ENCODE data around the gene SH3BP4.
"Not testable (repeated sequence)": the region's sequence is repeated elsewhere in the genome, so short reads cannot be mapped to it uniquely, and the experiment has no call there.

Gene SH3BP4

DNA sequence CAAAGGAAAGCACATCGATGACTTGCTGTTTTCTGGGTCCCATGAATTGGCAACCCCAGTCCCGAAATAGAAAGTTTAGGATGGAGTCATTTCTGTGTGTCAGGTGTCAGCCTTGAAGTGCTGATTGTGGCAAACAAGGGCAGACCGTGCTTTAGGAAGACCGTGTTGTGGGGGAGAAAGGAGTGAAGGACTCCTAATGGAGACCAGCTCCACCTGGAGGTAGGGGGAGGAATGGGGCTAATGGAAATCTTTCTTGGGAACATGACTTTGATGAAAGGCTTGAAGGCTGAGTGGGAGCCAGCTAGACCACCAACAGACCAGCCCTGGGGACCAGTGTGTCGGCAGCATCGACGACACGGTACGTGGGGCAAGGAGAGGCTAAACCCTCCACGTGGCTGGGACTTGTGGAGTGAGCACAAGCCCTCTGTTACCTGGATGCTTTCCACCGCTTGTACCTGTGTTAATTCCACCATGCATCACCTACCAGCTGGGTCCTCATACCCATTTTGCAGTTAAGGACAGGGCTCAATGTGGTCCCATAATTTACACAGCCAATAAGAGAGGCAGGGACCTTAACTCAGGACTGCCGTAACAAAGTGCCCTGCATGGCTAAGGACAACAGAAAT lies 104.2 kb downstream of the SH3BP4 start:
- in situ Hi-C loops (cut with HindIII; ENCODE audit: low pct_ligation_motif_present, low pct_unique_long_range_greater_than_20kb, low sequenced_read_pairs), result no loop called here
- DNase-seq, result peak; percentile 56

DNA sequence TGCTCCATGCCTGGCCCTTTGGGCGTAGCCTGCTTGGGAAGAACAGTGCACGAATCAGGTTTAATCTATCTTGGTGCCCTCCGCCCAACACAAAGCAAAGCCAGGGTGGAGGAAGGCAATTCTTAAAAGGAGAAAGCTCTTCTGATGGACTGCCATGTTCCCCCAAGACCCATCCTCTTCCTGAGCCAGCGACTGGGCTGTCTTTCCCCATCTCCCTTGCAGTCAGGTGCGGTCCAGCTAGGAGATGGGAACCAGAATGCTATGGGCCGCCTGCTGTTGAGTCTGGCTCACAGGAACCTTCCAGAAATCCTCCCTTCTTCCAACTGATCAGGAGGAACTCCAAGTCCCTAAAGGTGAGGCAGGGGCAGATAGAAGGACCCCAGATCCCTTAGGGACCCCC lies 105.0 kb downstream of the SH3BP4 start:
- DNase-seq, result no peak
- in situ Hi-C loops (cut with HindIII; ENCODE audit: low pct_ligation_motif_present, low pct_unique_long_range_greater_than_20kb, low sequenced_read_pairs), result no loop called here

DNA sequence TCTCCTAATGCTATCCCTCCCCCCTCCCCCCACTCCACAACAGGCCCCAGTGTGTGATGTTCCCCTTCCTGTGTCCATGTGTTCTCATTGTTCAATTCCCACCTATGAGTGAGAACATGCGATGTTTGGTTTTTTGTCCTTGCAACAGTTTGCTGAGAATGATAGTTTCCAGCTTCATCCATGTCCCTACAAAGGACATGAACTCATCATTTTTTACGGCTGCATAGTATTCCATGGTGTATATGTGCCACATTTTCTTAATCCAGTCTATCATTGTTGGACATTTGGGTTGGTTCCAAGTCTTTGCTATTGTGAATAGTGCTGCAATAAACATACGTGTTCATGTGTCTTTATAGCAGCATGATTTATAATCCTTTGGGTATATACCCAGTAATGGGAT lies 105.8 kb downstream of the SH3BP4 start:
- in situ Hi-C loops (cut with HindIII; ENCODE audit: low pct_ligation_motif_present, low pct_unique_long_range_greater_than_20kb, low sequenced_read_pairs); DNase-seq: not testable (repeated sequence)

DNA sequence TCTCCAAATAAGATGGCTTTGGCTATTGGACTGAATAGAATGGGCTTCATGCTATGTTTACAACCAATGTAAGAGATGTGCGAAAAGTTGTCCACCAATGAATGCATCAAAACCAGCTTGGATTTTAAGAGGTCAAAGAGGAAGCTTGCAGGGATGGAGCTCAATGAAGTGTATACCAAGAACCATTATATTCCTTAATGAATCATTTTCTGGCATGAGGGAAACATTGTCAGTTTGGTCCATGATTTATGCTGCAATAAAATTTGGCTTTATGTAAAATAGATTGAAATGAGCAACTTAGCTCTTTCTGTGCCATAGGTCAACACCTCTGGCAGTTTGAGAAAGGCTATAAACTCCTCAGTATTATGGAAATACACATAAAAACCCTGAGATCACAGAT lies 107.3 kb downstream of the SH3BP4 start:
- no peak for DNase-seq
- in situ Hi-C loops (cut with HindIII; ENCODE audit: low pct_ligation_motif_present, low pct_unique_long_range_greater_than_20kb, low sequenced_read_pairs), result no loop called here

DNA sequence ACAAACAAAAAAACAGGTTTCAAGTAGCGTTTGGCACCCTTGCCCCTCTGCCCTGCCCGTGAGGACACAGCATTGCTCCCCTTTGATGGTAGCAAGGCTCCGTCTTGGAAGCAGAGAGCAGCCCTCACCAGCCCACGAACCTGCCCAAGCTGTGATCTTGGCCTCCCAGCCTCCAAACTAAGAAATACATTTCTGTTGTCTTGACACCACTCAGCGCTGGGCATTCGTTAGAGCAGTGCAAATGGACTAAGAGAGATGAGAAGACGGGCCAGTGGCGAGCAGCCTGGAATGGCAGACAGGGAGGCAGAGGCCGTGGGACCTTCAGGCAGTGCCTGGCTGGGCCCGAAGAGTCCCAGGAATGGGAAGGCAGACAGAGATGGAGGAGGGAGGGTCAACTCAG lies 109.8 kb downstream of the SH3BP4 start:
- in situ Hi-C loops (cut with HindIII; ENCODE audit: low pct_ligation_motif_present, low pct_unique_long_range_greater_than_20kb, low sequenced_read_pairs), result no loop called here
- no peak for DNase-seq

DNA sequence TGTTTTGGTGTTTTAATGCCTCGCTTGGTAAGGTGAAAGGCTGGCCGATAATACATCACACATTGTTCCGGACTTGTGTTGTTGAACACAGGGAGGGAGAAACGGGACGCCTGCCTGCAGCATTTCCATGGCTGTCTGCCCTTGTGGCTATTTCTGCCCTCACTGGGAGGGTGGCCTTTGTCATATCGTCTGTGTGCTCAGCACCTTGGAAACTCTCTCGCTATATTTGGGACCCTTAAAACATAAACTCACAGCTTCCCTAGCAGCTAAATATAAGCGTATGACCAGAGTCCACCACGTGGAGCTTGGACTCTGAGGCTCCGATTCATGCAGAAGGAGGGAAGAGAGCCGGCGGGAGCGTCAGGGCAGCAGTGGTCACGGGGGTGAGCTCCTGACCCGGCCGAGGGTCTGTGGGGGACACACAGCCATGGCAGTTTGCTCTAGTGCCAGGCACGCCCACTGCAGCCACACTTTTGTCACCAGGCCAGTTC lies 111.7 kb downstream of the SH3BP4 start:
- no peak for DNase-seq
- in situ Hi-C loops (cut with HindIII; ENCODE audit: low pct_ligation_motif_present, low pct_unique_long_range_greater_than_20kb, low sequenced_read_pairs), result no loop called here

DNA sequence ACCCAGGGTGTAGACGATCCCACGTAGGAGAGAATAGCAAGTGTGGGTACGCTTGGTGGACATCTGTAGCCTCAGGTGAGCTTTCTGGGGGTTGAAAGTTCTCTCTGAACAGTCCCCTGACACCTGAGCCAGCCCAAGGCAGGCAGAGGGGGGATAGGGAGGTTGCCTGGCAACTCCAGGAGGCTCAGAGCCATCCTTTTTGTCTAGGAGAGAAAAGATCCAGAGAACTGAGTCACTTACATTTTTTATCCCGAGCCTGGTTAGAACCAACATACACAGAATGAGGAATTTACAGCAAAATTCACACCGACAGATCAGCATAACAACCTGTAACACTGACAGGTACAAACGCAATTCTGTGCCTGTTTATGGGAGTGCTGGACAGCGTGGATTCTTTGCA lies 113.2 kb downstream of the SH3BP4 start:
- no peak for DNase-seq
- in situ Hi-C loops (cut with HindIII; ENCODE audit: low pct_ligation_motif_present, low pct_unique_long_range_greater_than_20kb, low sequenced_read_pairs), result no loop called here

DNA sequence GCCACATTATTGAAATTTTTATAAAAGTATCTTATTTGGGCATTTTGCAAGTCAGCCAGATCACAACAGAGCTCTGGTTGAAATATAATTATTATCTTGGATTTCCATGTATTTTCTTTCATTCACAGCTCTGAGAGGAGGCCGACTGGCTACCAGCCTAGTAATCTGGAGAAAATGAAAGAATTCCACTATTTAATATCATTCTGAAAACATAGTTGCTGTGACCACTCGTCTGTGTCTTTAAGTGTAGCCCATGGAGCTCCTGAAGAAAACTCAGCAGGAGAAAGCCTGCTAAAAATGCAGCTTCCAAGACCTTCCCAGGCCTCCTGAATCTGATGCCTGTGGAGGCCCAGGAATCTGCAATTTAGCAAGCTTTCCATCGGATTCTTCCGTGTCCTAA lies 114.7 kb downstream of the SH3BP4 start:
- DNase-seq, result no peak
- in situ Hi-C loops (cut with HindIII; ENCODE audit: low pct_ligation_motif_present, low pct_unique_long_range_greater_than_20kb, low sequenced_read_pairs), result no loop called here

DNA sequence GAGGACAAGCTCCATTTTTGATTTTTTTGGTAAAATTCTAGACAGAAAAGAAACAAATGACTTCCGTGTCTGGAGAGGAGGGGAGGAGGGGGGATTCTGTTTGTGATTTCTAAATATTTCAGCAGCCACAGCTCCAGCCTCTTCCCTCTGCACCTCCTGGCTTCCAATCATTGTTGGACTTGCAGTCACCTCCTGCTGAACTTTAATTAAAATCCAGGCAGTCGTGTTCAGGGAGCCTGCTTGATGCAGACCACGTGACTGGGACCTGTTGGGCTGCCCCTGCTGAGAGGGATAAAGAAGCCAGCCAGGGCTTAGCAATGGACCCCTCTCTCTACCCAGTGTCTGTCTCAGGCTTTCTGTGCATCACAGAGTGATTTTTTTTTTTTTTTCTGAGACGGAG lies 115.1 kb downstream of the SH3BP4 start:
- in situ Hi-C loops (cut with HindIII; ENCODE audit: low pct_ligation_motif_present, low pct_unique_long_range_greater_than_20kb, low sequenced_read_pairs), result no loop called here
- no peak for DNase-seq

DNA sequence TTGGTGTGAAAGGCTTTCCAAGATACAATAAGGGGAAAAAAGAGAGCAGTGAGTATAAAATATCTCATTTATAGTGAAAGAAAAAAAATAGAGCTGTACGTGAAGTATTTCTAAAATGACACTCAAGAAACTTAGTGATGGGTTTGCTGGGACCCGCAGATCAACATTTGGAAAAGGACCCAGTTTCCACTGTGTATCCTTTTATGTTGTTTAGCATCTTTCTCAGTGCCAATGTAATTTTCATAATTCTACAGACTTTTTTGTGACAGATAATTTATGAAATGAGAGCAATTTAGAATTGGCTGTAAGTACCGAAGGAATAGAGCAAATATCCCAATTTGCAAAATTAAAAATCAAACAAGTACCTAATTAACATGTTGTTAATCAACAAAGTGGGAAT lies 116.9 kb downstream of the SH3BP4 start:
- no peak for DNase-seq
- in situ Hi-C loops (cut with HindIII; ENCODE audit: low pct_ligation_motif_present, low pct_unique_long_range_greater_than_20kb, low sequenced_read_pairs), result no loop called here

DNA sequence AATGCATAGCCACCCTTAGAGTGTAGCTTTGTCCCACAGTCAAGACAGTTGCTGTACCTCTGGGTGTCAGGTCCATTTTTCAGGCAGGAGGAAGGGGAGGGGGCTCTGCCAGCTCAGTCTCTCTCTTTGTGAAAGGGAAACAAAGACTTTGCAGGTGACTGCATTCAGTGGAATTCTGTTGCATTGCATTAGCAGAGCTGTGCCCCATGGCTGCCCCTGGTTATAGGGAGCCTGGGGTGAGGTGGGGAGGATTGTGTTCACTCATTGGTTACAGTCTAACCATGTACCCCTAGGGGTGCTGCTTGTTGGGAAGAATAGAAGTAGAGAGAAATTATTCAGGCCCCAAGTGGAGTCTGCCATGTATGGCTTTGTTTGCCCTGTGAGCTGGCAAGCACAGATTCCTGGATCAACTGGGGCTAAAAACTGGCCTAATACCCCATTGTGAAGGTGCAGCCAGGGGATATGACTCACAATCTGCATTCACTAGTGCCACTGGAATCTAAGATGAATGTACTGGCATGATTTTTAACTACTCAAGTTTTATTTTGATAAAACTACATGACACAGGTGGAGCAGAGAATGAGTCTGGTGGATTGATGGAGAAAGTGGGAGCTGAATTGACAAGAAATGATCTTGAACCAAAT lies 118.4 kb downstream of the SH3BP4 start:
- in situ Hi-C loops (cut with HindIII; ENCODE audit: low pct_ligation_motif_present, low pct_unique_long_range_greater_than_20kb, low sequenced_read_pairs), result no loop called here
- peak; percentile 35 for DNase-seq

DNA sequence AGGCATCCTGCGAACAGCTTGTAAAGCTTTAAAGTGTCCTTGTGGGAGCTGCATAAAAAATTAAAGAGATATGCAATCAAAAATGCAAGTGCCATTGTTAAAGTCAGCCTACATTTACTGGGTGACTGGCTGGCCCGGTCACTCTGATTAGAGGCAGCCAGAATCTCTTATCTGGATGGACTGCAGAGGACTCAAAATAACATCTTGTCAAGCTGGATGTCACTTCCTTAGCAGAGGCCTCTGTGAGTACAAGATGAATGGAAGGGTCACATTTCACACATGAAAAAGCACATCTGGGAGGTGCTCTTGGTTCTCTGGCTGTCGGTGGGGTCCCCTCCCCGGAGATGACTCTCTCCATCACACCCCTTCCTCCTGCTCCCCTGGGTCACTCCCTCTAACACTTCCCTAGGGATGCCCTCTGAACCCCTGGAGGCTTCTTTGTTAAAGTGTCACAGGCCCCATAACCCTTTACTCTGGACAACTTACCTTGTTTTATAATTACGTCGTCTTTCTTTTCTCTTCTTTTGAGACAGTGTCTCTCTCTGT lies 122.1 kb downstream of the SH3BP4 start:
- in situ Hi-C loops (cut with HindIII; ENCODE audit: low pct_ligation_motif_present, low pct_unique_long_range_greater_than_20kb, low sequenced_read_pairs), result no loop called here

DNA sequence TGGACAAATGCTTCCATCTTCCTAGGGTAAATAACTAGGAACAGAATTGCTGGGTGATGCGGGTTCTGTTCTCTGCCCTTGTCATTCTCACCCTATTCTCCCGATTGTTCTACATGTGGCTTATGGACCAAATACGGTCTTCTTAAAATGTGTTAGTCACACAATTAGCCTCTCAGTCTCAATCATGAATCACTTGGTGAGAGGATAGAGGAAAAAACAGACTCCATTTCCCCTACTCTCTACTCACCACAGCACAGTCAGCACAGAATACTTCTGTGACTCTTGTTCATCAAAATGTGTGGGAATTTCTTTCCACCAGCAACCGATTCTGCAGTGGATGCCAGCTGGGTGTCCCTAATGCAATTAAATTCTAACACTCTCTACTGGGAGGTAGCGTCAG lies 125.2 kb downstream of the SH3BP4 start:
- in situ Hi-C loops (cut with HindIII; ENCODE audit: low pct_ligation_motif_present, low pct_unique_long_range_greater_than_20kb, low sequenced_read_pairs), result no loop called here

More for the DNA sequence above, 122.1 kb downstream of the SH3BP4 start:
- no peak for DNase-seq

DNA sequence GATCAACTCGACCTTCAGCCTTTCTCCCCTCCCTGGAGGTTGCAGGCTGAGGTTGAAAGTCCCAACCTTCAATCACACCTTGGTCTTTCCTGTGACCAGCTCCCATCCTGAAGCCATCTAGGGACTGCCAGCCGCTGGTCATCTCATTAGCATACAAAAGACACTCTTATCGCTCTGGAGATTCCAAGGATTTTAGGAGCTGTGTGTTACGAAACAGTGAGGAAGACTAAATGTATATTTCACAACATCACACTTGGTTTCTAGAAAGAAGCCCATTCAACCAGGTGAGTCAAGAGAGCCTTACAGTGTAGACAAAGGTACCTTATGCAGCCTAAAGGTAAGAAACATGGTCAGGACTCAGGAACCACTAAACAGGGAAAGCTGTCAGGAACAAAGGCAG lies 126.4 kb downstream of the SH3BP4 start:
- in situ Hi-C loops (cut with HindIII; ENCODE audit: low pct_ligation_motif_present, low pct_unique_long_range_greater_than_20kb, low sequenced_read_pairs), result no loop called here
- DNase-seq, result no peak

More for the DNA sequence above, 125.2 kb downstream of the SH3BP4 start:
- no peak for DNase-seq

DNA sequence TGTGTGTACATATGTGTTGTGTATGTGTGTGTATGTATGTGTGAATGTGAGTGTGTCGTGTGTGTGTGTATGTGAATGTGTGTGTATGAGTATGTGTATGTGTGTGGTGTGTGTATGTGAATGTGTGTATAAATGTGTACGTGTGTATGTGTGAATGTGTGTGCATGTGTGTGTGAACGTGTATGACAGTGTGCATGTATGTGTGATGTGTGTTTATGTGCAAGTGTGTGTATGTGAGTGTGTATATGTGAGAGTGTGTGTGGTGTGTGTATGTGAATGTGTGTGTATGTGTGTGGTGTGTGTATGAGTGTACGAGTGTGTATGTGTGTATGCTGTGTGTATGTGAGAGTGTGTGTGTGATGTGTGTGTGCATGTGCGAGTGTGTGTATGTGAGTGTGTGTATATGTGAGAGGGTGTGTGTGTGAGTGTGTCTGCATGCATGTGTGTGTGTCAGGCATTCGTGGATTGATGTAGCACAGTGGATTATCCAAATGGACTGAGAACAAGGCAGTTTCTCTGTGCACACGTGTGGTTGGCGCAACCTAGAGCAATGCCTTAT lies 127.2 kb downstream of the SH3BP4 start:
- in situ Hi-C loops (cut with HindIII; ENCODE audit: low pct_ligation_motif_present, low pct_unique_long_range_greater_than_20kb, low sequenced_read_pairs), result no loop called here
- DNase-seq, result no peak

DNA sequence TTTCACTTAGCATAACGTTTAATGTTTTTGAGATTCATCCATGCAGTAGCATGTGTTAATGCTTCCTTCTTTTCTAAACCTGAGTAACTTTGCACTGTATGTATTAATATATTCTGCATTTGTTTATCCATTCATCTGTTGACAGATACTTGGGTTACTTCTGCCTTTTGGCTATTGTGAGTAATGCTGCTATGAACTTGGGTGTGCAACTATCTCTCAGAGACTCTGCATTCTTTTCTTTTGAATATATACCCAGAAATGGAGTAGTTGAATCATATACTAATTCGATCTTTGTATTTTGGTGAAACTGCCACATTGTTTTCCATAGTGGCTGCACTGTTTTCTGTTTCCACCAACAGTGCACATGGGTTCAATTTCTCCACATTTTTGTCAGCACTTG lies 128.3 kb downstream of the SH3BP4 start:
- in situ Hi-C loops (cut with HindIII; ENCODE audit: low pct_ligation_motif_present, low pct_unique_long_range_greater_than_20kb, low sequenced_read_pairs), result no loop called here
- DNase-seq, result no peak

DNA sequence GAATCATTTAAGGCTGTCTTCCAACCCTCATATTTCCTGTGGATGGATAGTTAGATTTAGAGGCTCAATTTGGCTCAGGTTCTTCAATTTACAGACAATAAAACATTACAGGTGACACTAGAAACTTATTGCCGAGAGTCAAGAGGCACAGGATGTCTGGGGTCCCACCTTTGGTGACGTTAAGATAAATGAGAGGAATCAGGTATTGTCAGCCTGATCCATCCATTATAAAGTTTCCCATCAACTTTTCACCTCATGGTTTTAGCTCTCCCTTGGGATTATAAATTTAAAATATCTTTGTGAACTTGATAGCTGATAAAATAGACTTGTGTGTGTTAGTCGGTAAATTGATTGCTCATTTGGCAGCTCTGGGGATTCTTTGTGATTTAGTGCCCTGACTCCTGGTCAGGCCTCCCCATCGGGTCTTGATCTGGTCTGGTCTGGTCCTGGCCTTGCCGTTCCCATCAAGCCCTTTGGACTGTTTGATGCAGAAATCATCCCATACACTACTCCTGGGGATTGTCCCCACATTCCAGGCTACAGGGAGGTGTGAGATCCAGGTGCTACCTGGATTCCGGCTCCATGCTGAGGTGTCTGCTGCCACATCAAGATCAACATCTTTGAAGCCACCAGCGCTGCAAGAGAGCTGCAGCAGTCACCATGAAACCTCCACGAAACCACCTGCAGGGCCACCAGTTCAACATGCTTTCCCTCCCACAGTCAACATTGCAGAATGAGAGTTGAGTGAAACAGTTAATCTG lies 130.9 kb downstream of the SH3BP4 start:
- in situ Hi-C loops (cut with HindIII; ENCODE audit: low pct_ligation_motif_present, low pct_unique_long_range_greater_than_20kb, low sequenced_read_pairs), result no loop called here
- DNase-seq, result no peak

DNA sequence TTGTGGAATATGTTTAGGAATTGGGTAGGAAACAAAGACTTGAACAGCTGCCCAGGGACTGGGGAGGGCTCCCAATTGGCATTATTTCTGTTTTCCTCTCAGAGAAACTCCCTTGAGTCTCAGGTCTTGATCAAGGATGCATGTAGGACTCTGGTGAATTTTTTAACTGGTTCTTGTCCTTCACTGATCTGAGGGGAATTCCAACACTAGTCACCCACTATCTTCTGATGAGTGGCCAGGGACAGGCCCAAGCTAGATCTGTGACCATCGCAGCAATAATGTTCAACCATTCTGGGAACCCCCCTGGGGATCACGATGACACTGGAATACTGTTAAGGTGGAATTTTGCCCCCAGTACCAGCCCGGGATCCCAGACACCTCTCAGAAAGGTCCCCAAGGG lies 132.0 kb downstream of the SH3BP4 start:
- DNase-seq, result no peak
- in situ Hi-C loops (cut with HindIII; ENCODE audit: low pct_ligation_motif_present, low pct_unique_long_range_greater_than_20kb, low sequenced_read_pairs), result no loop called here

DNA sequence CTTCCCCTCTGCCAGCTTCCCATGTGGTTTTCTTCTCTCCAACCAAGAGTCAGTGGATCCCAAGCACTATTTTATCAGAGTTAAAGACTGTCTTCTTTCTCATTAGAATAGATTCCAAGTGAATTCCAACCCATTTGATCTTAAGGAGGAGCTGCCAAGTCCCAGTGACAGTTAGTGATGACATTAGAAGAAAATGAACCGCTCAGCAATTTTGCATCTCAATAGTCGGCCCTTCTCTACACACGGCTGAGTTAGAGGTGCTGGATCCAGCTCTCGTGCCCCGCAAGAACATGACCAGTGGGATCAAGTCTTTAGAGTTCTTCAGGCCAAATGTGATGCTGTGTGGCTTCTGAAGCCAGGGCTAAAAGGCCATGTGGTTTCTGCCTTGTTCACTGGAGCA lies 132.6 kb downstream of the SH3BP4 start:
- in situ Hi-C loops (cut with HindIII; ENCODE audit: low pct_ligation_motif_present, low pct_unique_long_range_greater_than_20kb, low sequenced_read_pairs), result no loop called here
- no peak for DNase-seq

All from ACHN (cell line).